Measurements from ENCODE around the gene NTRK1.

NTRK1 gene

GRCh38 chr1:156858959-156859522 is 1.6 kb upstream of the NTRK1 start, which contains the start of gene INSRR:
TSS of gene INSRR (minus strand) at chr1:156859117. CDS start at chr1:156858621, 496 bp downstream.
- Histone ChIP-seq H4K8ac (ENCODE audit: low read depth, low read length) (no peak within 1 kb of the TSS), H3K36me3 (ENCODE audit: control insufficient read depth in 1 of 2, insufficient read depth in 2 of 2, low read length in 2 of 2) (no peaks in the 10 kb centered on the region), H2AK5ac (ENCODE audit: low read length) (no peak within 1 kb of the TSS), H3K18ac (ENCODE audit: low read length) (no peak within 1 kb of the TSS), H2BK5ac (ENCODE audit: low read depth, low read length, poor library complexity) (no peak within 1 kb of the TSS), H3K4ac (ENCODE audit: low read depth, low read length) (no peak within 1 kb of the TSS), H3K27ac (ENCODE audit: low read depth, low read length) (no peak within 1 kb of the TSS), H4K91ac (ENCODE audit: low read depth, low read length) (no peak within 1 kb of the TSS), H3K4me3 (ENCODE audit: low read depth, low read length) (no peak within 1 kb of the TSS), H3K27me3 (ENCODE audit: insufficient read depth, low read length) (peaks cover 56% of the 10 kb centered on the region), H3K9me3 (ENCODE audit: insufficient read depth, low read depth, low read length) (peaks cover 8% of the 10 kb centered on the region), H3K79me1 (ENCODE audit: low read length) (no peaks in the 10 kb centered on the region), H3K14ac (ENCODE audit: low read length) (no peak within 1 kb of the TSS), H2BK12ac (ENCODE audit: low read length) (no peak within 1 kb of the TSS), H3K79me2 (ENCODE audit: control insufficient read depth, insufficient read depth, low read length, poor library complexity) (no peaks in the 10 kb centered on the region), H3K4me1 (ENCODE audit: control insufficient read depth in 1 of 2, insufficient read depth in 2 of 2, low read length in 2 of 2) (peaks cover 8 to 19% of the 10 kb centered on the region in 2 experiments), H2AFZ (ENCODE audit: insufficient read depth, low read length, poor library complexity) (no peak within 1 kb of the TSS), H4K12ac (ENCODE audit: low read depth, low read length) (no peak within 1 kb of the TSS), H3K9ac (ENCODE audit: low read length) (no peak within 1 kb of the TSS), H3K4me2 (ENCODE audit: low read length) (peak within 1 kb of the TSS; percentile 52), H3K23ac (ENCODE audit: low read length) (no peak within 1 kb of the TSS), H2BK120ac (ENCODE audit: insufficient read depth, low read length, poor library complexity) (no peak within 1 kb of the TSS)
- WGBS (ENCODE audit: extremely low coverage, insufficient coverage, insufficient read length), result no CpG with 5 or more reads among the region's 39 CpGs
- no peak for DNase-seq

GRCh38 chr1:156859523-156860112 is 1.0 kb upstream of the NTRK1 start:
- Histone ChIP-seq H3K18ac (ENCODE audit: low read length) (no peak overlapping the region), H4K91ac (ENCODE audit: low read depth, low read length) (no peak overlapping the region), H4K8ac (ENCODE audit: low read depth, low read length) (no peak overlapping the region), H2BK120ac (ENCODE audit: insufficient read depth, low read length, poor library complexity) (no peak overlapping the region), H3K4me2 (ENCODE audit: low read length) (peak overlapping the region; percentile 52), H3K14ac (ENCODE audit: low read length) (no peak overlapping the region), H2BK12ac (ENCODE audit: low read length) (no peak overlapping the region), H3K23ac (ENCODE audit: low read length) (no peak overlapping the region), H3K27me3 (ENCODE audit: insufficient read depth, low read length) (peaks cover 56% of the 10 kb centered on the region), H4K12ac (ENCODE audit: low read depth, low read length) (no peak overlapping the region), H3K27ac (ENCODE audit: low read depth, low read length) (no peak overlapping the region), H2BK5ac (ENCODE audit: low read depth, low read length, poor library complexity) (no peak overlapping the region), H2AFZ (ENCODE audit: insufficient read depth, low read length, poor library complexity) (no peak overlapping the region), H3K4ac (ENCODE audit: low read depth, low read length) (no peak overlapping the region), H3K4me1 (ENCODE audit: control insufficient read depth in 1 of 2, insufficient read depth in 2 of 2, low read length in 2 of 2) (peaks cover 8 to 19% of the 10 kb centered on the region in 2 experiments), H2AK5ac (ENCODE audit: low read length) (no peak overlapping the region), H3K9ac (ENCODE audit: low read length) (no peak overlapping the region), H3K79me2 (ENCODE audit: control insufficient read depth, insufficient read depth, low read length, poor library complexity) (no peaks in the 10 kb centered on the region), H3K9me3 (ENCODE audit: insufficient read depth, low read depth, low read length) (peaks cover 7% of the 10 kb centered on the region), H3K79me1 (ENCODE audit: low read length) (no peaks in the 10 kb centered on the region), H3K36me3 (ENCODE audit: control insufficient read depth in 1 of 2, insufficient read depth in 2 of 2, low read length in 2 of 2) (no peaks in the 10 kb centered on the region), H3K4me3 (ENCODE audit: low read depth, low read length) (no peak overlapping the region)
- no CpG with 5 or more reads among the region's 33 CpGs for WGBS (ENCODE audit: extremely low coverage, insufficient coverage, insufficient read length)
- DNase-seq, result no peak

- H3K27me3 ChIP-seq (ENCODE audit: insufficient read depth, low read length), result peaks cover 56% of the 10 kb centered on the region
- no peak overlapping the region for H3K27ac ChIP-seq (ENCODE audit: low read depth, low read length)
- no peak overlapping the region for H3K4ac ChIP-seq (ENCODE audit: low read depth, low read length)
- H4K12ac ChIP-seq (ENCODE audit: low read depth, low read length), result no peak overlapping the region
- peak overlapping the region; percentile 52 for H3K4me2 ChIP-seq (ENCODE audit: low read length)
- H3K36me3 ChIP-seq (ENCODE audit: control insufficient read depth in 1 of 2, insufficient read depth in 2 of 2, low read length in 2 of 2), result no peaks in the 10 kb centered on the region
- no peak overlapping the region for H2BK120ac ChIP-seq (ENCODE audit: insufficient read depth, low read length, poor library complexity)
- WGBS (ENCODE audit: extremely low coverage, insufficient coverage, insufficient read length), result no CpG with 5 or more reads among the region's 35 CpGs
- H3K4me3 ChIP-seq (ENCODE audit: low read depth, low read length), result no peak overlapping the region
- H3K18ac ChIP-seq (ENCODE audit: low read length), result no peak overlapping the region
- H3K79me1 ChIP-seq (ENCODE audit: low read length), result no peaks in the 10 kb centered on the region
- no peak overlapping the region for H3K14ac ChIP-seq (ENCODE audit: low read length)
- DNase-seq, result peak in 1 of 2 donors; percentile 47
- no peak overlapping the region for H2AK5ac ChIP-seq (ENCODE audit: low read length)
- no peak overlapping the region for H3K9ac ChIP-seq (ENCODE audit: low read length)
- H4K91ac ChIP-seq (ENCODE audit: low read depth, low read length), result no peak overlapping the region
- H3K23ac ChIP-seq (ENCODE audit: low read length), result no peak overlapping the region
- H3K79me2 ChIP-seq (ENCODE audit: control insufficient read depth, insufficient read depth, low read length, poor library complexity), result no peaks in the 10 kb centered on the region
- no peak overlapping the region for H2BK12ac ChIP-seq (ENCODE audit: low read length)
- H2AFZ ChIP-seq (ENCODE audit: insufficient read depth, low read length, poor library complexity), result no peak overlapping the region
- peaks cover 7% of the 10 kb centered on the region for H3K9me3 ChIP-seq (ENCODE audit: insufficient read depth, low read depth, low read length)
- H2BK5ac ChIP-seq (ENCODE audit: low read depth, low read length, poor library complexity), result no peak overlapping the region
- no peak overlapping the region for H4K8ac ChIP-seq (ENCODE audit: low read depth, low read length)
- H3K4me1 ChIP-seq (ENCODE audit: control insufficient read depth in 1 of 2, insufficient read depth in 2 of 2, low read length in 2 of 2), result peaks cover 8 to 19% of the 10 kb centered on the region in 2 experiments
These were observed 495 bp upstream of the NTRK1 start for GRCh38 chr1:156860113-156860627.

- Histone ChIP-seq H3K4me1 (ENCODE audit: control insufficient read depth in 1 of 2, insufficient read depth in 2 of 2, low read length in 2 of 2) (peaks cover 8 to 19% of the 10 kb centered on the region in 2 experiments), H2BK12ac (ENCODE audit: low read length) (no peak overlapping the region), H2BK5ac (ENCODE audit: low read depth, low read length, poor library complexity) (no peak overlapping the region), H4K91ac (ENCODE audit: low read depth, low read length) (peak overlapping the region; percentile 4), H3K4me3 (ENCODE audit: low read depth, low read length) (no peak overlapping the region), H4K8ac (ENCODE audit: low read depth, low read length) (no peak overlapping the region), H3K14ac (ENCODE audit: low read length) (no peak overlapping the region), H3K9me3 (ENCODE audit: insufficient read depth, low read depth, low read length) (peaks cover 3% of the 10 kb centered on the region), H3K79me1 (ENCODE audit: low read length) (no peaks in the 10 kb centered on the region), H3K27me3 (ENCODE audit: insufficient read depth, low read length) (peaks cover 43% of the 10 kb centered on the region), H3K9ac (ENCODE audit: low read length) (no peak overlapping the region), H3K36me3 (ENCODE audit: control insufficient read depth in 1 of 2, insufficient read depth in 2 of 2, low read length in 2 of 2) (no peaks in the 10 kb centered on the region), H2AK5ac (ENCODE audit: low read length) (no peak overlapping the region), H2BK120ac (ENCODE audit: insufficient read depth, low read length, poor library complexity) (no peak overlapping the region), H3K27ac (ENCODE audit: low read depth, low read length) (no peak overlapping the region), H3K18ac (ENCODE audit: low read length) (no peak overlapping the region), H3K23ac (ENCODE audit: low read length) (no peak overlapping the region), H4K12ac (ENCODE audit: low read depth, low read length) (no peak overlapping the region), H3K4ac (ENCODE audit: low read depth, low read length) (no peak overlapping the region), H2AFZ (ENCODE audit: insufficient read depth, low read length, poor library complexity) (no peak overlapping the region), H3K79me2 (ENCODE audit: control insufficient read depth, insufficient read depth, low read length, poor library complexity) (no peaks in the 10 kb centered on the region), H3K4me2 (ENCODE audit: low read length) (no peak overlapping the region)
- DNase-seq, result no peak
- no CpG with 5 or more reads among the region's 6 CpGs for WGBS (ENCODE audit: extremely low coverage, insufficient coverage, insufficient read length)
These were observed 1.9 kb downstream of the NTRK1 start for GRCh38 chr1:156862584-156862983.
